ENCODE measurements around the gene CLDN3.
"Not testable (repeated sequence)": the region's sequence is repeated elsewhere in the genome, so short reads cannot be mapped to it uniquely, and the experiment has no call there.

DNA sequence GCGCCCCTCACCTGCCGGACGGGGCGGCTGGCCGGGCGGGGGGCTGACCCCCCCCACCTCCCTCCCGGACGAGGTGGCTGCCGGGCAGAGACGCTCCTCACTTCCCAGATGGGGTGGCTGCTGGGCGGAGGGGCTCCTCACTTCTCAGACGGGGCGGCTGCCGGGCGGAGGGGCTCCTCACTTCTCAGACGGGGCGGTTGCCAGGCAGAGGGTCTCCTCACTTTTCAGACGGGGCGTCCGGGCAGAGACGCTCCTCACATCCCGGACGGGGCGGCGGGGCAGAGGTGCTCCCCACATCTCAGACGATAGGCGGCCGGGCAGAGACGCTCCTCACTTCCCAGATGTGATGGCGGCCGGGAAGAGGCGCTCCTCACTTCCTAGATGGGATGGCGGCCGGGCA lies 27.1 kb upstream of the CLDN3 start:
- TF ChIP-seq, protein P1, sequence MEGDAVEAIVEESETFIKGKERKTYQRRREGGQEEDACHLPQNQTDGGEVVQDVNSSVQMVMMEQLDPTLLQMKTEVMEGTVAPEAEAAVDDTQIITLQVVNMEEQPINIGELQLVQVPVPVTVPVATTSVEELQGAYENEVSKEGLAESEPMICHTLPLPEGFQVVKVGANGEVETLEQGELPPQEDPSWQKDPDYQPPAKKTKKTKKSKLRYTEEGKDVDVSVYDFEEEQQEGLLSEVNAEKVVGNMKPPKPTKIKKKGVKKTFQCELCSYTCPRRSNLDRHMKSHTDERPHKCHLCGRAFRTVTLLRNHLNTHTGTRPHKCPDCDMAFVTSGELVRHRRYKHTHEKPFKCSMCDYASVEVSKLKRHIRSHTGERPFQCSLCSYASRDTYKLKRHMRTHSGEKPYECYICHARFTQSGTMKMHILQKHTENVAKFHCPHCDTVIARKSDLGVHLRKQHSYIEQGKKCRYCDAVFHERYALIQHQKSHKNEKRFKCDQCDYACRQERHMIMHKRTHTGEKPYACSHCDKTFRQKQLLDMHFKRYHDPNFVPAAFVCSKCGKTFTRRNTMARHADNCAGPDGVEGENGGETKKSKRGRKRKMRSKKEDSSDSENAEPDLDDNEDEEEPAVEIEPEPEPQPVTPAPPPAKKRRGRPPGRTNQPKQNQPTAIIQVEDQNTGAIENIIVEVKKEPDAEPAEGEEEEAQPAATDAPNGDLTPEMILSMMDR (IDR thresholded peaks at IDR 0.05 in 8 of 11, conservative IDR thresholded peaks at IDR 0.05 in 3 of 11), result not testable (repeated sequence)
- not testable (repeated sequence) for TF ChIP-seq POLR2AphosphoS5, POLR2A (IDR thresholded peaks at IDR 0.05)

Data from spleen (tissue), 7 donors.